C4-2B (cell line): ENCODE measurements around the gene SPRN.
"Not testable (repeated sequence)": the region's sequence is repeated elsewhere in the genome, so short reads cannot be mapped to it uniquely, and the experiment has no call there.

ENCODE experiments used
- H3K27ac ChIP-seq: fragments of 450-650 bp; 2 replicates; pipeline ENCODE4 v1.5.1; 2017
- ZFX ChIP-seq: fragments of 450-650 bp; IDR thresholded peaks from 2 replicates; pipeline ENCODE4 v1.6.1; 2017
- TF ChIP-seq, protein P1 (sequence below): fragments of 450-650 bp; conservative IDR thresholded peaks from 2 replicates; pipeline ENCODE4 v1.5.1; 2017; ENCODE audit warnings: mild to moderate bottlenecking

The SPRN gene

GRCh38 chr10:133393401-133394063, 30.9 kb downstream of the SPRN start:
- H3K27ac ChIP-seq = peak overlapping the region; percentile 98
- no peak for TF ChIP-seq ZFX
- TF ChIP-seq, protein P1, sequence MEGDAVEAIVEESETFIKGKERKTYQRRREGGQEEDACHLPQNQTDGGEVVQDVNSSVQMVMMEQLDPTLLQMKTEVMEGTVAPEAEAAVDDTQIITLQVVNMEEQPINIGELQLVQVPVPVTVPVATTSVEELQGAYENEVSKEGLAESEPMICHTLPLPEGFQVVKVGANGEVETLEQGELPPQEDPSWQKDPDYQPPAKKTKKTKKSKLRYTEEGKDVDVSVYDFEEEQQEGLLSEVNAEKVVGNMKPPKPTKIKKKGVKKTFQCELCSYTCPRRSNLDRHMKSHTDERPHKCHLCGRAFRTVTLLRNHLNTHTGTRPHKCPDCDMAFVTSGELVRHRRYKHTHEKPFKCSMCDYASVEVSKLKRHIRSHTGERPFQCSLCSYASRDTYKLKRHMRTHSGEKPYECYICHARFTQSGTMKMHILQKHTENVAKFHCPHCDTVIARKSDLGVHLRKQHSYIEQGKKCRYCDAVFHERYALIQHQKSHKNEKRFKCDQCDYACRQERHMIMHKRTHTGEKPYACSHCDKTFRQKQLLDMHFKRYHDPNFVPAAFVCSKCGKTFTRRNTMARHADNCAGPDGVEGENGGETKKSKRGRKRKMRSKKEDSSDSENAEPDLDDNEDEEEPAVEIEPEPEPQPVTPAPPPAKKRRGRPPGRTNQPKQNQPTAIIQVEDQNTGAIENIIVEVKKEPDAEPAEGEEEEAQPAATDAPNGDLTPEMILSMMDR = no peak

DNA sequence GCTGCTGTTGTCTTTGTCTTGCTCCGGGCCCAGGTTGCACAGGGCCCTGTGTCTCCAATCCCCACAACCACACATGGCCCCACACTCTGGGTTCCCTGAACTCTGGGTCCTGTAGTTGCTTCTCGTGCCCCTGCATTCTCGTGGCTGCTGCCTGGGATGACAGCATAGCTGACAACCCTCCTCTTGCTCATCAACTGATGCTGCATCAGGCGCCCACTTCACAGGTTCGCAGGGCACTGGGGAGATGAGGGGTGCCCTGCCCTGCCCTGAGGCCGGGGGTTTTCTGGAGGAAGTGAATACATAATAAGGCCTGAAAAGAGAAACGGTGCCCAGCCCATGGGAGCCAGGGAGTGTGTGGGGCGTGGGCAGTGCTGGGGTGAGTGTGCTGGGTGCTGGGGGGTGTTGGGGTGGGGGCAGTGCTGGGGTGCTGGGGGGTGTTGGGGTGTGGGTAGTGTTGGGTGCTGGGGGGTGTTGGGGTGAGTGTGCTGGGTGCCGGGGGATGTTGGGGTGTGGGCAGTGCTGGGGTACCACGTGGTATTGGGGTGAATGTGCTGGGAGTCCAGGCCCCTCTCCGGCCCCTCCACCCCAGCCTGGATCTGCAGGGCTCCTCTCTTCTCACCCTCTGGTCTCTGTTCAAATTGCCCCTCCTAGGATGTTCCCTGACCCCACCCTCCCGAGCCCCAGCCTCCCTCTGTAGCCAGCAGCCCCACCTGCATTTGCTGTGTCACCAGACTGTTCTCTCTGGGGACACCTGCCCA, 32.5 kb downstream of the SPRN start:
- H3K27ac ChIP-seq = no peak overlapping the region
- TF ChIP-seq ZFX = no peak
- TF ChIP-seq, protein P1 = no peak

GRCh38 chr10:133391249-133391635, 33.2 kb downstream of the SPRN start:
- no peak for TF ChIP-seq ZFX
- TF ChIP-seq, protein P1 = no peak
- H3K27ac ChIP-seq = no peak overlapping the region

DNA sequence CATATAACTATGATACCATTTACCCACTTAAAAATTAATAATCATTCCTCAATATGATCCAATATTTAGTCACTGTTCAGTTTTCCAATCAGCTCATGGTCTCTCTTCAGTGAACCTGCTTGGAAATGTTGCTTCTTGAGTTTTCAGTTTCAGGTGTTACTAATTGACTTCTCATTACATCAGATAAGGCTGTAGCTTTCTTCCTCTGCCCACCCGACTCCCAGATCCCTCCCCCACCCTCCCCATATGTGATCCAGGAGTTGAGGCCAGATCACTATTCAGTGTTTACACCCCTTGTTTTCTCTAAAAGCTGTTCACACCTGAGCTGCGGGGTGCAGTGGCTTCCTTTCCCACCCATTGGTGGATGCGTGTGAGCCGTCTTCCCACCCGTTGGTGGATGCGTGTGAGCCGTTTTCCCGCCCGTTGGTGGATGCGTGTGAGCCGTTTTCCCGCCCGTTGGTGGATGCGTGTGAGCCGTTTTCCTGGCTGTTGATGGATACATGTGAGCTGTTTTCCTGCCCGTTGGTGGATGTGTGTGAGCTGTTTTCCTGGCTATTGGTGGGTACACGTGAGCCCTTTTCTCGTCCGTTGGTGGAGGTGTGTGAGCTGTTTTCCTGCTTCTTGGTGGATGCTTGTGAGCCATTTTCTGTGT, 33.7 kb downstream of the SPRN start:
- H3K27ac ChIP-seq = no peak overlapping the region
- TF ChIP-seq, protein P1 = no peak
- no peak for TF ChIP-seq ZFX

- H3K27ac ChIP-seq = no peak overlapping the region
Measured at GRCh38 chr10:133388973-133389818, 35.2 kb downstream of the SPRN start.

GRCh38 chr10:133388236-133388972, 36.0 kb downstream of the SPRN start:
- TF ChIP-seq, protein P1 = no peak
- TF ChIP-seq ZFX = no peak
- H3K27ac ChIP-seq = no peak overlapping the region

More at GRCh38 chr10:133388973-133389818, 35.2 kb downstream of the SPRN start:
- no peak for TF ChIP-seq ZFX
- TF ChIP-seq, protein P1 = no peak

DNA sequence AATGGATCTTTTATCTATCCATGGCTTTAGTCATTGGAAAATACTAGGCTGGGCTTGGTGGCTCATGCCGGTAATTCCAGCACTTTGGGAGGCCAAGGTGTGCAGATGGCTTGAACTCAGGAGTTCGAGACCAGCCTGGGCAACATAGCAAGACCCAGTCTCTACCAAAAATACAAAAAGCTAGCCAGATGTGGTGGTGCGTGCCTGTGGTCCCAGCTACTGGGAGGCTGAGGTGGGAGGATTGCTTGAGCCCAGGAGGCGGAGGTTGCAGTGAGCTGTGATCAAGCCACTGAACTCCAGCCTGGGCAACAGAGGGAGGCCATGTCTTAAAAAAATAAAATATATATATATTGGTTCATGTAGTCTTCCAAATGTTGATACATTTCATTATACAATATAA, 37.5 kb downstream of the SPRN start:
- H3K27ac ChIP-seq = not testable (repeated sequence)
